H1 (cell line): Measurements from ENCODE around the gene STARD13. TPM values are rescaled to one million over a fixed set of nuclear protein-coding genes. Genes with fewer than 3 reads are reported as not detected.

Source experiments
- CTCF ChIA-PET: fragments of 300-600 bp; sonication (Branson Sonifier 250); formaldehyde crosslinking; loops from one replicate; lab custom pipeline; 2021; ENCODE audit not compliant: partially characterized antibody; lab: Charles Lee
- POLR2A ChIA-PET: fragments of 300-600 bp; sonication (Branson Sonifier 250); formaldehyde crosslinking; loops from one replicate; lab custom pipeline; 2021; ENCODE audit warnings: inconsistent platforms; ENCODE audit not compliant: partially characterized antibody; lab: Charles Lee
- DNase-seq, 2 experiments: peaks; one replicate each; pipeline versions ENCODE4 v3.0.0 to v3.0.0-alpha.2; 2010 to 2022; ENCODE audit warnings: low spot score in 2 of 2, low read depth in 1 of 2, mixed read lengths in 1 of 2
- FAIRE-seq: peaks from 2 replicates; lab custom pipeline; 2011; peaks lifted over from hg19 to GRCh38; lab: Jason Lieb, UNC
- H2AFZ ChIP-seq: 2 replicates; pipeline ENCODE4 v1.8.1; 2012; ENCODE audit warnings: low read length, inconsistent platforms
- H2AK5ac ChIP-seq: 2 replicates; pipeline ENCODE4 v1.6.1; 2013; ENCODE audit warnings: low read depth, low read length
- H2BK120ac ChIP-seq: replicated peaks from 2 replicates; pipeline ENCODE3; 2013; ENCODE audit warnings: low read depth, low read length, inconsistent platforms
- H2BK12ac ChIP-seq: 2 replicates; pipeline ENCODE4 v1.6.1; 2013; ENCODE audit warnings: low read depth, low read length
- H2BK15ac ChIP-seq: 2 replicates; pipeline ENCODE4 v1.6.1; 2013; ENCODE audit warnings: low read length
- H2BK20ac ChIP-seq: 2 replicates; pipeline ENCODE4 v1.6.1; 2013; ENCODE audit warnings: low read length
- H2BK5ac ChIP-seq: 2 replicates; pipeline ENCODE4 v1.6.1; 2013; ENCODE audit warnings: low read depth, low read length
- H3K14ac ChIP-seq: 2 replicates; pipeline ENCODE4 v1.6.1; 2013; ENCODE audit warnings: inconsistent platforms; ENCODE audit not compliant: insufficient read length
- H3K18ac ChIP-seq: 2 replicates; pipeline ENCODE4 v1.6.1; 2013; ENCODE audit warnings: low read length; ENCODE audit errors: extremely low read depth
- H3K23ac ChIP-seq: 2 replicates; pipeline ENCODE4 v1.6.1; 2013; ENCODE audit warnings: inconsistent platforms; ENCODE audit not compliant: insufficient read length
- H3K23me2 ChIP-seq: 2 replicates; pipeline ENCODE4 v1.6.1; 2013; ENCODE audit warnings: low read depth, low read length
- H3K27ac ChIP-seq: 2 replicates; pipeline ENCODE4 v1.6.1; 2011; ENCODE audit warnings: low read depth, low read length, inconsistent platforms
- H3K27me3 ChIP-seq, 4 experiments: replicated peaks in 1 of 4; 1 replicate in 1 of 4; 2 replicates in 3 of 4; pipeline versions ENCODE4 v1.6.1 to v1.8.1; 2011 to 2013; ENCODE audit warnings: low read length in 3 of 4, mild to moderate bottlenecking in 3 of 4, inconsistent platforms in 2 of 4, mixed read lengths in 2 of 4, moderate library complexity in 1 of 4; ENCODE audit not compliant: control insufficient read depth in 3 of 4, insufficient read depth in 3 of 4; ENCODE audit errors: extremely low read depth in 1 of 4
- H3K36me3 ChIP-seq, 4 experiments: 2 replicates each; pipeline versions ENCODE4 v1.6.1 to v1.8.1; 2011 to 2013; ENCODE audit warnings: mild to moderate bottlenecking in 4 of 4, low read length in 3 of 4, moderate library complexity in 2 of 4, control low read depth in 1 of 4, inconsistent platforms in 1 of 4; ENCODE audit not compliant: insufficient read depth in 4 of 4, control insufficient read depth in 2 of 4
- H3K4ac ChIP-seq: replicated peaks from 2 replicates; pipeline ENCODE3; 2013; ENCODE audit warnings: low read length, low read depth, mixed read lengths, inconsistent platforms; ENCODE audit not compliant: insufficient read length
- H3K4me1 ChIP-seq, 4 experiments: replicated peaks in 1 of 4; 1 replicate in 1 of 4; 2 replicates in 3 of 4; pipeline versions ENCODE4 v1.6.1 to v1.8.1; 2011 to 2013; ENCODE audit warnings: low read length in 3 of 4, inconsistent platforms in 2 of 4, mixed read lengths in 1 of 4; ENCODE audit not compliant: insufficient read depth in 4 of 4, control insufficient read depth in 3 of 4
- H3K4me2 ChIP-seq, 2 experiments: 2 replicates each; pipeline versions ENCODE4 v1.6.1 to v1.8.1; 2011 to 2013; ENCODE audit warnings: low read depth in 2 of 2, low read length in 2 of 2, control low read depth in 1 of 2, inconsistent platforms in 1 of 2, mild to moderate bottlenecking in 1 of 2; ENCODE audit not compliant: insufficient read depth in 1 of 2
- H3K4me3 ChIP-seq, 4 experiments: fragments of 200-600, 300-600 bp in 1 of 4; sonication (generic), shearing (Covaris generic), sonication (Bioruptor Twin) in 1 of 4; 2 replicates each; pipeline versions ENCODE4 v1.5.1 to v1.8.1; 2011 to 2016; ENCODE audit warnings: low read length in 4 of 4, low read depth in 3 of 4, control low read depth in 2 of 4, inconsistent platforms in 2 of 4, mild to moderate bottlenecking in 2 of 4, mixed read lengths in 1 of 4, moderate library complexity in 1 of 4; ENCODE audit not compliant: insufficient read depth in 2 of 4; ENCODE audit errors: extremely low read depth in 1 of 4
- H3K56ac ChIP-seq: replicated peaks from 2 replicates; pipeline ENCODE3; 2013; ENCODE audit warnings: low read depth, mild to moderate bottlenecking, mixed read lengths, low read length, inconsistent platforms; ENCODE audit not compliant: insufficient read length
- H3K79me1 ChIP-seq: 2 replicates; pipeline ENCODE4 v1.6.1; 2013; ENCODE audit warnings: low read depth, low read length, control low read depth
- H3K79me2 ChIP-seq, 2 experiments: 2 replicates each; pipeline versions ENCODE4 v1.6.1 to v1.8.1; 2012 to 2013; ENCODE audit warnings: low read length in 2 of 2, mild to moderate bottlenecking in 2 of 2, inconsistent platforms in 1 of 2; ENCODE audit not compliant: insufficient read depth in 2 of 2, control insufficient read depth in 1 of 2
- H3K9ac ChIP-seq, 4 experiments: replicated peaks in 1 of 4; 1 replicate in 1 of 4; 2 replicates in 3 of 4; pipeline versions ENCODE4 v1.6.1 to v1.8.1; 2011 to 2013; ENCODE audit warnings: low read depth in 3 of 4, low read length in 3 of 4, control low read depth in 2 of 4, mild to moderate bottlenecking in 2 of 4, moderate library complexity in 2 of 4, inconsistent platforms in 1 of 4; ENCODE audit errors: extremely low read depth in 1 of 4
- H3K9me3 ChIP-seq, 2 experiments: 2 replicates each; pipeline versions ENCODE4 v1.6.1 to v1.8.1; 2012 to 2013; ENCODE audit warnings: mild to moderate bottlenecking in 2 of 2, moderate library complexity in 2 of 2, control low read depth in 1 of 2, inconsistent platforms in 1 of 2, low read depth in 1 of 2, low read length in 1 of 2, mixed read lengths in 1 of 2; ENCODE audit not compliant: insufficient read depth in 2 of 2
- H4K20me1 ChIP-seq, 2 experiments: replicated peaks in 1 of 2; 2 replicates each; pipeline versions ENCODE3 to v1.8.1; 2011 to 2013; ENCODE audit warnings: inconsistent platforms in 2 of 2, low read length in 2 of 2, mild to moderate bottlenecking in 1 of 2; ENCODE audit not compliant: insufficient read depth in 2 of 2, control insufficient read depth in 1 of 2
- H4K5ac ChIP-seq: 2 replicates; pipeline ENCODE4 v1.6.1; 2013; ENCODE audit warnings: low read length, low read depth, mixed read lengths, inconsistent platforms; ENCODE audit not compliant: insufficient read length
- H4K8ac ChIP-seq: 2 replicates; pipeline ENCODE4 v1.8.0; 2013; ENCODE audit warnings: mild to moderate bottlenecking, moderate library complexity, low read length, inconsistent platforms; ENCODE audit not compliant: insufficient read depth; ENCODE audit errors: extremely low read depth
- H4K91ac ChIP-seq: replicated peaks from 2 replicates; pipeline ENCODE3; 2013; ENCODE audit warnings: low read length, mixed read lengths, inconsistent platforms; ENCODE audit not compliant: insufficient read length
- RAD21 ChIP-seq, 2 experiments: IDR thresholded peaks in 1 of 2; conservative IDR thresholded peaks in 1 of 2; 2 replicates each; pipeline ENCODE4 v1.6.1; 2011; ENCODE audit warnings: low read depth in 2 of 2, low read length in 2 of 2, improper control_type of control experiment in 1 of 2, inconsistent platforms in 1 of 2, mild to moderate bottlenecking in 1 of 2, moderate library complexity in 1 of 2
- WGBS, 2 experiments: shearing (Covaris generic) in 1 of 2; methylation state at CpG; one replicate each; pipeline versions ENCODE4 v1.1.6 to v1.1.7; 2013 to 2015; ENCODE audit warnings: low lambda C conversion rate in 2 of 2, mixed read lengths in 2 of 2, inconsistent platforms in 1 of 2, low coverage in 1 of 2, missing lambda C conversion rate in 1 of 2; ENCODE audit not compliant: insufficient replicate concordance in 2 of 2, insufficient coverage in 1 of 2, insufficient read length in 1 of 2; ENCODE audit errors: extremely low coverage in 1 of 2, missing lambda C conversion rate in 1 of 2; 5-methylcytosine and 5-hydroxymethylcytosine counted together
- polyA plus RNA-seq, 7 experiments: library from polyadenylated mRNA; depleted of rRNA in 3 of 7; stranded (reverse) in 5 of 7; unstranded in 2 of 7; fragments of >200 nt in 5 of 7; fragments of 200-250 nt in 2 of 7; gene quantifications; 1 replicate in 5 of 7; 2 replicates in 1 of 7; 4 replicates in 1 of 7; pipeline versions ENCODE4 v1.2.1 to v1.2.3, GENCODE V29; 2011 to 2013; ENCODE audit warnings: missing spikeins in 2 of 7, mixed read lengths in 2 of 7
- total RNA-seq: library from RNA; stranded (reverse); fragmentation: NEBNext Ultra II Directional; extraction: Animal tissue kit (Norgen Biotek cat#: 25700); gene quantifications from 2 replicates; pipeline ENCODE4 v1.2.1, GENCODE V29; 2021

STARD13 gene
- total and polyA plus RNA-seq, 2 of the 8 experiments (the other 6 are each of a cell fraction or from before 2014, with no cell fraction given): 0.82 to 2.9 TPM

- Histone ChIP-seq H3K23ac (no peak overlapping the region), H3K4me1 (no peaks in the 10 kb centered on the region), H2BK12ac (no peak overlapping the region), H2BK120ac (no peak overlapping the region), H3K36me3 (no peaks in the 10 kb centered on the region), H2BK5ac (no peak overlapping the region), H3K79me1 (no peaks in the 10 kb centered on the region), H4K91ac (no peak overlapping the region), H3K79me2 (no peaks in the 10 kb centered on the region), H3K14ac (no peak overlapping the region), H3K27ac (no peak overlapping the region), H3K4ac (no peak overlapping the region), H3K4me3 (no peak overlapping the region), H3K56ac (no peak overlapping the region), H3K9ac (no peak overlapping the region), H2AFZ (no peak overlapping the region), H2BK20ac (no peak overlapping the region), H3K27me3 (no peaks in the 10 kb centered on the region), H4K5ac (no peak overlapping the region), H2AK5ac (no peak overlapping the region)
- CTCF ChIA-PET: interaction anchor here (1.0 kb wide), 1 partner anchor 81 kb away, joined by 3 read pairs; no protein-coding TSS in a partner anchor
- WGBS, 2 experiments: 93% methylated on average over 1 of the region's 1 CpG; no CpG with 5 or more reads in 1 of the 2 experiments
- POLR2A ChIA-PET: no interaction called here
- FAIRE-seq: no peak
- TF ChIP-seq RAD21 (IDR thresholded peaks at IDR 0.05 in 1 of 2, conservative IDR thresholded peaks at IDR 0.05 in 1 of 2; ENCODE audit: low read depth in 2 of 2, low read length in 2 of 2): no peak
- TF ChIP-seq, all 59 proteins: peak for 0
- no peak overlapping the region for H4K8ac ChIP-seq
- H3K4me2 ChIP-seq: no peak overlapping the region
- H3K9me3 ChIP-seq: no peaks in the 10 kb centered on the region
- no peak for DNase-seq
- no peak overlapping the region for H2BK15ac ChIP-seq
- H3K23me2 ChIP-seq: no peaks in the 10 kb centered on the region
- H4K20me1 ChIP-seq: no peaks in the 10 kb centered on the region
- H3K18ac ChIP-seq: no peak overlapping the region
These were observed 23.3 kb upstream of the STARD13 start for GRCh38 chr13:33308863-33309262.
